DOHH2 (cell line): ENCODE measurements around the gene INTS2.
"Not testable (repeated sequence)": the region's sequence is repeated elsewhere in the genome, so short reads cannot be mapped to it uniquely, and the experiment has no call there.

Experiments
- H3F3A ChIP-seq: fragments of 200-600 bp; sonication (generic), shearing (Covaris generic); 2 replicates; pipeline ENCODE4 v1.6.0; 2016; ENCODE audit warnings: antibody characterized with exemption, mild to moderate bottlenecking; ENCODE audit not compliant: control insufficient read depth, insufficient read depth
- H3K27ac ChIP-seq: fragments of 200-600 bp; sonication (generic); 2 replicates; pipeline ENCODE4 v1.5.1; 2014; ENCODE audit warnings: low read depth, mild to moderate bottlenecking, low read length, moderate library complexity
- H3K27me3 ChIP-seq: fragments of 200-600 bp; sonication (generic); 2 replicates; pipeline ENCODE4 v1.6.1; 2014; ENCODE audit warnings: mild to moderate bottlenecking, low read length, mixed read lengths; ENCODE audit not compliant: control insufficient read depth
- H3K36me3 ChIP-seq: fragments of 200-600 bp; sonication (generic); 2 replicates; pipeline ENCODE4 v1.6.1; 2014; ENCODE audit warnings: mild to moderate bottlenecking, low read length, moderate library complexity, mixed read lengths; ENCODE audit not compliant: control insufficient read depth
- H3K4me1 ChIP-seq: fragments of 200-600 bp; sonication (generic); 2 replicates; pipeline ENCODE4 v1.6.1; 2014; ENCODE audit warnings: mild to moderate bottlenecking, low read length, mixed read lengths; ENCODE audit not compliant: control insufficient read depth
- H3K4me2 ChIP-seq: fragments of 200-600 bp; sonication (generic); 2 replicates; pipeline ENCODE4 v1.6.0; 2014; ENCODE audit warnings: mild to moderate bottlenecking, low read length, moderate library complexity
- H3K4me3 ChIP-seq: fragments of 200-600 bp; sonication (generic); 2 replicates; pipeline ENCODE4 v1.5.1; 2014; ENCODE audit warnings: mild to moderate bottlenecking, low read length, mixed read lengths
- H3K79me2 ChIP-seq: fragments of 200-600 bp; sonication (generic); 2 replicates; pipeline ENCODE4 v1.6.1; 2014; ENCODE audit warnings: mild to moderate bottlenecking, low read length, mixed read lengths; ENCODE audit not compliant: control insufficient read depth
- H3K9me2 ChIP-seq: fragments of 200-600 bp; sonication (generic); replicated peaks from 2 replicates; pipeline ENCODE4 v1.6.1; 2014; ENCODE audit warnings: mild to moderate bottlenecking, low read length, mixed read lengths; ENCODE audit not compliant: control insufficient read depth
- H3K9me3 ChIP-seq: fragments of 200-600 bp; sonication (generic); 2 replicates; pipeline ENCODE4 v1.6.1; 2014; ENCODE audit warnings: antibody characterized with exemption, low read length, mixed read lengths; ENCODE audit not compliant: control insufficient read depth, insufficient read depth
- H4K20me1 ChIP-seq: fragments of 200-600 bp; sonication (generic); 2 replicates; pipeline ENCODE4 v1.6.0; 2014; ENCODE audit warnings: low read depth, mild to moderate bottlenecking, antibody characterized with exemption, low read length, moderate library complexity; ENCODE audit not compliant: control insufficient read depth, insufficient read depth
- EZH2phosphoT487 ChIP-seq: fragments of 200-600 bp; sonication (generic); IDR thresholded peaks from 2 replicates; pipeline ENCODE4 v1.6.1; 2017; ENCODE audit warnings: borderline replicate concordance, mild to moderate bottlenecking, antibody characterized with exemption, low read length, moderate library complexity, mixed read lengths
- TF ChIP-seq, protein P1 (sequence below): fragments of 200-600 bp; sonication (generic); IDR thresholded peaks from one replicate; pipeline ENCODE4 v1.5.1; 2014; ENCODE audit warnings: antibody characterized with exemption, mild to moderate bottlenecking, low read depth, low read length; ENCODE audit not compliant: poor library complexity, severe bottlenecking

The INTS2 gene

DNA sequence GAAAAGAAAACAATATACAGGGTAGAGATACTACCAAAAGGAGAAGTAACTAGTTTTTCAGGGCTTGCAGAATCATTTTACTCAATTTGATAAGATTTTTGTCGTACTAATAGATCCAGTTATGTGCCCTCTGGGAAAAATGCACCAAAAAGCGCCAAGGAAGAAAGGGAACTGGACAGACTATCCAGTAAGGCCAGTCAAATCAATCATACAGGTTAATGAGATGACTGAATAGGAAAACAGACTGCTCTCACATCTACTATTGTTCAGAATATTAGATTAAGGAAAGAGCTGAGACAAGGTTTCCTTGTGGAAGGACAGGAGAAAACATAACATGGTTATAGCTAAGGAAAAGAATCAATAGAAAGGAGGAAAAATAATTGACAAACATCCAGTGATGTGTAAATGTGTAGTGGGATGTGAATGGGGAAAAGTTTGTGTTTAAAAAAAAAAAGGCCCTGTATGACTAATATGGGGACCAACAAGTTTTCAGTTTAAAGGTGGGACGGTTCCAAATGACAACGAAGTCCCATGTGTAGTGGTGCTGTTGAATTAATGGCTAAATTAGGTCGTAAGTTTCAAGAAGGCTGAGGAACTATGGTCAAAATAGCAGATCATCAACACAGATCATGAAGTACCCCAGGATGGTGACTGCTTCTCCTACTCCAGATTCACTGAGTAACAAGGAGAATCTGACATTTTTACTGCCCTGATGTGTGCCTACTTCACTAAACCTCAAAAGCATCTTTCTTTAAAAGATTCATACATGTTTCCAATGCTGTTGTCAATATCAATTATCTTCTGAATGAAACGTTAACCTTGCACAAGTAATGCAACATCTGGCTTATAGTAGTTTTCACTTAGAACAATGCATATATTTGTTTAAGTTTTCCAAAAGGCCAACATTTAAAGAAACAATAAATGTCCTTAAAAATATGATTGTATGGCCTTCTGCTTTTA lies 105.2 kb downstream of the INTS2 start:
- Histone ChIP-seq H3K27ac (no peak overlapping the region), H3K9me3 (no peaks in the 10 kb centered on the region), H3K27me3 (no peaks in the 10 kb centered on the region), H3K36me3 (peaks cover 78% of the 10 kb centered on the region), H3K4me3 (no peak overlapping the region), H3K4me1 (0 out of 2 replicates have a peak, but pooled peaks cover 4% of the 10 kb centered on the region), H3K9me2 (no peaks in the 10 kb centered on the region), H3K79me2 (peaks cover 44% of the 10 kb centered on the region), H3K4me2 (no peak overlapping the region), H4K20me1 (no peaks in the 10 kb centered on the region), H3F3A (no peaks in the 10 kb centered on the region)
- TF ChIP-seq, protein P1, sequence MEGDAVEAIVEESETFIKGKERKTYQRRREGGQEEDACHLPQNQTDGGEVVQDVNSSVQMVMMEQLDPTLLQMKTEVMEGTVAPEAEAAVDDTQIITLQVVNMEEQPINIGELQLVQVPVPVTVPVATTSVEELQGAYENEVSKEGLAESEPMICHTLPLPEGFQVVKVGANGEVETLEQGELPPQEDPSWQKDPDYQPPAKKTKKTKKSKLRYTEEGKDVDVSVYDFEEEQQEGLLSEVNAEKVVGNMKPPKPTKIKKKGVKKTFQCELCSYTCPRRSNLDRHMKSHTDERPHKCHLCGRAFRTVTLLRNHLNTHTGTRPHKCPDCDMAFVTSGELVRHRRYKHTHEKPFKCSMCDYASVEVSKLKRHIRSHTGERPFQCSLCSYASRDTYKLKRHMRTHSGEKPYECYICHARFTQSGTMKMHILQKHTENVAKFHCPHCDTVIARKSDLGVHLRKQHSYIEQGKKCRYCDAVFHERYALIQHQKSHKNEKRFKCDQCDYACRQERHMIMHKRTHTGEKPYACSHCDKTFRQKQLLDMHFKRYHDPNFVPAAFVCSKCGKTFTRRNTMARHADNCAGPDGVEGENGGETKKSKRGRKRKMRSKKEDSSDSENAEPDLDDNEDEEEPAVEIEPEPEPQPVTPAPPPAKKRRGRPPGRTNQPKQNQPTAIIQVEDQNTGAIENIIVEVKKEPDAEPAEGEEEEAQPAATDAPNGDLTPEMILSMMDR: no peak
- TF ChIP-seq EZH2phosphoT487: no peak

GRCh38 chr17:61821655-61822054 lies 106.1 kb downstream of the INTS2 start:
- H3K79me2 ChIP-seq: peaks cover 36% of the 10 kb centered on the region
- no peaks in the 10 kb centered on the region for H3K9me2 ChIP-seq
- no peaks in the 10 kb centered on the region for H3K9me3 ChIP-seq
- no peak for TF ChIP-seq EZH2phosphoT487
- TF ChIP-seq, protein P1: no peak
- no peak overlapping the region for H3K27ac ChIP-seq
- H3F3A ChIP-seq: no peaks in the 10 kb centered on the region
- no peak overlapping the region for H3K4me3 ChIP-seq
- H3K4me2 ChIP-seq: no peak overlapping the region
- peaks cover 74% of the 10 kb centered on the region for H3K36me3 ChIP-seq
- peaks cover 12% of the 10 kb centered on the region for H3K4me1 ChIP-seq
- H3K27me3 ChIP-seq: no peaks in the 10 kb centered on the region
- H4K20me1 ChIP-seq: no peaks in the 10 kb centered on the region

GRCh38 chr17:61819265-61819664 lies 108.5 kb downstream of the INTS2 start:
- H3K9me3 ChIP-seq, H3K4me3 ChIP-seq, H3F3A ChIP-seq, H3K4me2 ChIP-seq, H4K20me1 ChIP-seq, H3K27me3 ChIP-seq, H3K9me2 ChIP-seq, H3K27ac ChIP-seq: not testable (repeated sequence)
- Histone ChIP-seq H3K4me1 (peaks cover 36% of the 10 kb centered on the region), H3K79me2 (peaks cover 25% of the 10 kb centered on the region), H3K36me3 (peaks cover 81% of the 10 kb centered on the region)

DNA sequence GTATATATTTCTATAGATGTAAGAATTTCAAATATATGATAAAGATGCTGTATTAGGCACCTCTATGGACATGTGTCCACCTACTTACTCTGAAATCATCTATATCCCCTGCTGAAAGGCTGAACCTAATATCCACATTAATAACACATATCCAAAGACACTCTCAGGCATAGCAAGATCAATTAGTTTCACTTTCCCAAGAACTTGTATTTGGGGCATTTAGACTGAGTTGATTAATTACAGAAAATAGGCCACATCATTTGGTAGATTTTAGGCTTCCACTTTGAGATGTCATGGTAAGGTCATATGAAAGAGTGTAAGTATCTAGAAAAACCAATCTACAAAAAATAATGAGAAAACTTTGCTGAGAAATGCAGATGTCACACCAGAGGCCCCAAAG lies 109.6 kb downstream of the INTS2 start:
- peaks cover 39% of the 10 kb centered on the region for H3K4me1 ChIP-seq
- H3K9me3 ChIP-seq: no peaks in the 10 kb centered on the region
- H4K20me1 ChIP-seq: no peaks in the 10 kb centered on the region
- no peak overlapping the region for H3K4me2 ChIP-seq
- 0 out of 2 replicates have a peak, but pooled peaks cover under 1% of the 10 kb centered on the region for H3F3A ChIP-seq
- H3K9me2 ChIP-seq: no peaks in the 10 kb centered on the region
- peaks cover 80% of the 10 kb centered on the region for H3K36me3 ChIP-seq
- H3K4me3 ChIP-seq: no peak overlapping the region
- no peak for TF ChIP-seq EZH2phosphoT487
- TF ChIP-seq, protein P1: no peak
- H3K79me2 ChIP-seq: peaks cover 17% of the 10 kb centered on the region
- no peak overlapping the region for H3K27ac ChIP-seq
- no peaks in the 10 kb centered on the region for H3K27me3 ChIP-seq
